Trophoblast cell (in vitro differentiated cells and primary cell): ENCODE measurements around the gene CDCP1.

ENCODE experiments used
- DNase-seq, 2 donors: peaks; one replicate each; pipeline ENCODE4 v3.0.0-alpha.2; 2016
- H2AFZ ChIP-seq: 2 replicates; pipeline ENCODE4 v1.6.1; 2013; ENCODE audit warnings: low read length, moderate library complexity, mild to moderate bottlenecking; ENCODE audit not compliant: insufficient read depth, poor library complexity
- H2AK5ac ChIP-seq: 2 replicates; pipeline ENCODE4 v1.6.1; 2013; ENCODE audit warnings: mild to moderate bottlenecking, low read length
- H2BK120ac ChIP-seq: 2 replicates; pipeline ENCODE4 v1.6.1; 2013; ENCODE audit warnings: low read length, mild to moderate bottlenecking, moderate library complexity; ENCODE audit not compliant: insufficient read depth, poor library complexity
- H2BK12ac ChIP-seq: 2 replicates; pipeline ENCODE4 v1.6.1; 2013; ENCODE audit warnings: mild to moderate bottlenecking, low read length, moderate library complexity
- H2BK5ac ChIP-seq: 2 replicates; pipeline ENCODE4 v1.6.1; 2013; ENCODE audit warnings: low read length, low read depth, moderate library complexity, mild to moderate bottlenecking; ENCODE audit not compliant: poor library complexity
- H3K14ac ChIP-seq: 2 replicates; pipeline ENCODE4 v1.6.1; 2013; ENCODE audit warnings: mild to moderate bottlenecking, low read length
- H3K18ac ChIP-seq: 2 replicates; pipeline ENCODE4 v1.6.1; 2013; ENCODE audit warnings: mild to moderate bottlenecking, low read length
- H3K23ac ChIP-seq: 2 replicates; pipeline ENCODE4 v1.6.1; 2013; ENCODE audit warnings: low read length
- H3K27ac ChIP-seq: 2 replicates; pipeline ENCODE4 v1.5.1; 2013; ENCODE audit warnings: low read depth, mild to moderate bottlenecking, inconsistent platforms, low read length, moderate library complexity
- H3K27me3 ChIP-seq: 2 replicates; pipeline ENCODE4 v1.6.1; 2013; ENCODE audit warnings: inconsistent platforms, mild to moderate bottlenecking, low read length, moderate library complexity; ENCODE audit not compliant: insufficient read depth
- H3K36me3 ChIP-seq, 2 experiments: 1 replicate in 1 of 2; 2 replicates in 1 of 2; pipeline ENCODE4 v1.6.1; 2013; ENCODE audit warnings: low read length in 2 of 2, mild to moderate bottlenecking in 2 of 2, moderate library complexity in 1 of 2; ENCODE audit not compliant: insufficient read depth in 2 of 2, control insufficient read depth in 1 of 2
- H3K4ac ChIP-seq: 2 replicates; pipeline ENCODE4 v1.6.1; 2013; ENCODE audit warnings: low read depth, mild to moderate bottlenecking, low read length, moderate library complexity
- H3K4me1 ChIP-seq, 2 experiments: 1 replicate in 1 of 2; 2 replicates in 1 of 2; pipeline ENCODE4 v1.6.1; 2013; ENCODE audit warnings: low read length in 2 of 2, mild to moderate bottlenecking in 2 of 2, moderate library complexity in 1 of 2; ENCODE audit not compliant: insufficient read depth in 2 of 2, control insufficient read depth in 1 of 2
- H3K4me2 ChIP-seq: 2 replicates; pipeline ENCODE4 v1.6.1; 2013; ENCODE audit warnings: inconsistent platforms, mild to moderate bottlenecking, low read length, moderate library complexity
- H3K4me3 ChIP-seq: 2 replicates; pipeline ENCODE4 v1.5.1; 2013; ENCODE audit warnings: mild to moderate bottlenecking, low read depth, low read length, inconsistent platforms
- H3K79me1 ChIP-seq: one replicate; pipeline ENCODE4 v1.6.1; 2013; ENCODE audit warnings: low read length
- H3K79me2 ChIP-seq: 2 replicates; pipeline ENCODE4 v1.6.1; 2013; ENCODE audit warnings: low read length, mild to moderate bottlenecking; ENCODE audit not compliant: control insufficient read depth, insufficient read depth, poor library complexity
- H3K9ac ChIP-seq: 2 replicates; pipeline ENCODE4 v1.6.1; 2013; ENCODE audit warnings: mild to moderate bottlenecking, low read length
- H3K9me3 ChIP-seq: 2 replicates; pipeline ENCODE4 v1.6.1; 2013; ENCODE audit warnings: low read depth, mild to moderate bottlenecking, control low read depth, inconsistent platforms, low read length; ENCODE audit not compliant: insufficient read depth
- H4K12ac ChIP-seq: 2 replicates; pipeline ENCODE4 v1.6.1; 2013; ENCODE audit warnings: low read depth, mild to moderate bottlenecking, low read length, moderate library complexity
- H4K8ac ChIP-seq: 2 replicates; pipeline ENCODE4 v1.6.1; 2013; ENCODE audit warnings: low read depth, mild to moderate bottlenecking, low read length, moderate library complexity
- H4K91ac ChIP-seq: one replicate; pipeline ENCODE4 v1.6.1; 2013; ENCODE audit warnings: low read depth, mild to moderate bottlenecking, low read length, moderate library complexity
- WGBS: extraction: QIAGEN DNeasy Blood & Tissue Kit; methylation state at CpG from one replicate; pipeline ENCODE4 v1.1.7; 2013; ENCODE audit warnings: missing lambda C conversion rate; ENCODE audit not compliant: insufficient read length, insufficient coverage; ENCODE audit errors: extremely low coverage; 5-methylcytosine and 5-hydroxymethylcytosine counted together

The CDCP1 gene

DNA sequence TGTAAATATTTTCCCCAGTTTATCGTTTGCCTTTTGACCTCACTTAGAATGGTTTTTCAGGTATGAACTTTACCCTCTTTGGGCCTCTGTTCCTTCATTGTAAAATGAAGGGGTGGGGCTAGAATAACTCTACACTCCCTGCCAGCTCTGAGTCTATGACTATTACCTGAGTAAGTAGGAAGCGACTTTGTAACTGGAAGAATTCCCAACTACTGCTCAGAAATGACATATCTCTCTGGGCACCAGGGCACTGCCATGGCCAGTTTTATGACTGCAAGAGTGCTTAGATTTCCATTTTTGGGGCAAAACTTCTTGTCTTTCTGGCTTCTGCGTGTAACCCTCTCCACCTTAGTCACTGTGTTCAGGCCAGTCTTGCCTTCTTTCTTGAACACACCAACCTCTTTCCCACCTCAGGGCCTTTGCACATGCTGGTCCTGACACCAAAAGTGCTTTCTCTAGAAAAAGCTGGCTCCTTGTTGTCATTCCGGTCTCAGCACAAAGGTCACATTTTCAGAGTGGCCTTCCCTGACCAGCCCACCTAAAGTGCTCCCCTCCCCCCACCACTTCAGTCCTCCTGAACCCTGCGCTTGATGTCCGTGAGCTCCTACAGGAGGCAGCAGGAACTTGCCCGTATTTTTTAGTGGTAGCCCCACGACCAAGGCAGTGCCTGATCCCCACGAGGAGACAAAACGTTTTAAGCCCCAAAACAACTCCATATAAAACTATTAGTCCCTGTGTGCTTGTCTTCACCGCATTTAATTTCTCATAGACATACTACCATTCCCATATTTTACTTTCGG lies 25.6 kb downstream of the CDCP1 start:
- no peak for DNase-seq
- peaks cover 2 to 5% of the 10 kb centered on the region in 2 experiments for H3K4me1 ChIP-seq
- no peaks in the 10 kb centered on the region for H3K36me3 ChIP-seq
- no peaks in the 10 kb centered on the region for H3K27me3 ChIP-seq
- no peak overlapping the region for H2AK5ac ChIP-seq
- H2BK12ac ChIP-seq: no peak overlapping the region
- H3K4me3 ChIP-seq: no peak overlapping the region
- H3K4me2 ChIP-seq: no peak overlapping the region
- no peak overlapping the region for H3K14ac ChIP-seq
- H3K79me2 ChIP-seq: no peaks in the 10 kb centered on the region
- H3K79me1 ChIP-seq: no peaks in the 10 kb centered on the region
- no peak overlapping the region for H3K27ac ChIP-seq
- no peak overlapping the region for H2AFZ ChIP-seq
- peaks cover 2% of the 10 kb centered on the region for H3K9me3 ChIP-seq
- no CpG with 5 or more reads among the region's 12 CpGs for WGBS
- H4K91ac ChIP-seq: no peak overlapping the region
- H2BK5ac ChIP-seq: no peak overlapping the region
- no peak overlapping the region for H4K8ac ChIP-seq
- no peak overlapping the region for H3K23ac ChIP-seq
- H4K12ac ChIP-seq: no peak overlapping the region
- H3K9ac ChIP-seq: no peak overlapping the region
- no peak overlapping the region for H3K18ac ChIP-seq
- H2BK120ac ChIP-seq: no peak overlapping the region
- no peak overlapping the region for H3K4ac ChIP-seq

GRCh38 chr3:45119824-45120358 lies 26.3 kb downstream of the CDCP1 start:
- H3K4me3 ChIP-seq: no peak overlapping the region
- no peak overlapping the region for H3K18ac ChIP-seq
- no peak overlapping the region for H4K8ac ChIP-seq
- no peak overlapping the region for H2BK12ac ChIP-seq
- no peak overlapping the region for H3K9ac ChIP-seq
- no CpG with 5 or more reads among the region's 2 CpGs for WGBS
- H3K79me1 ChIP-seq: no peaks in the 10 kb centered on the region
- no peak overlapping the region for H2BK120ac ChIP-seq
- H4K12ac ChIP-seq: no peak overlapping the region
- no peak for DNase-seq
- H3K4me1 ChIP-seq: peaks cover 2 to 5% of the 10 kb centered on the region in 2 experiments
- H3K14ac ChIP-seq: no peak overlapping the region
- no peak overlapping the region for H3K27ac ChIP-seq
- no peak overlapping the region for H3K4ac ChIP-seq
- H2AFZ ChIP-seq: no peak overlapping the region
- H3K4me2 ChIP-seq: no peak overlapping the region
- H2BK5ac ChIP-seq: no peak overlapping the region
- no peak overlapping the region for H4K91ac ChIP-seq
- H3K9me3 ChIP-seq: peaks cover 2% of the 10 kb centered on the region
- no peak overlapping the region for H3K23ac ChIP-seq
- H3K36me3 ChIP-seq: no peaks in the 10 kb centered on the region
- no peak overlapping the region for H2AK5ac ChIP-seq
- H3K27me3 ChIP-seq: no peaks in the 10 kb centered on the region
- no peaks in the 10 kb centered on the region for H3K79me2 ChIP-seq

GRCh38 chr3:45119376-45119775 lies 26.8 kb downstream of the CDCP1 start:
- H3K9me3 ChIP-seq: peaks cover 2% of the 10 kb centered on the region
- H3K4ac ChIP-seq: no peak overlapping the region
- H3K4me1 ChIP-seq: peaks cover 2% of the 10 kb centered on the region in 2 experiments
- H2BK120ac ChIP-seq: no peak overlapping the region
- H3K4me3 ChIP-seq: no peak overlapping the region
- no peaks in the 10 kb centered on the region for H3K36me3 ChIP-seq
- no peak overlapping the region for H4K91ac ChIP-seq
- no CpG with 5 or more reads among the region's 4 CpGs for WGBS
- no peak overlapping the region for H3K23ac ChIP-seq
- no peak overlapping the region for H4K12ac ChIP-seq
- H2AFZ ChIP-seq: no peak overlapping the region
- H3K18ac ChIP-seq: no peak overlapping the region
- no peak overlapping the region for H2AK5ac ChIP-seq
- no peak overlapping the region for H2BK12ac ChIP-seq
- no peak overlapping the region for H2BK5ac ChIP-seq
- no peaks in the 10 kb centered on the region for H3K79me1 ChIP-seq
- no peak overlapping the region for H3K14ac ChIP-seq
- H3K9ac ChIP-seq: no peak overlapping the region
- no peaks in the 10 kb centered on the region for H3K27me3 ChIP-seq
- no peak for DNase-seq
- no peak overlapping the region for H4K8ac ChIP-seq
- H3K27ac ChIP-seq: no peak overlapping the region
- H3K4me2 ChIP-seq: no peak overlapping the region
- H3K79me2 ChIP-seq: no peaks in the 10 kb centered on the region

- H3K4me3 ChIP-seq: no peak overlapping the region
- no CpG with 5 or more reads among the region's 2 CpGs for WGBS
- H3K79me1 ChIP-seq: no peaks in the 10 kb centered on the region
- H2BK12ac ChIP-seq: no peak overlapping the region
- H3K4ac ChIP-seq: no peak overlapping the region
- H2AFZ ChIP-seq: no peak overlapping the region
- H4K8ac ChIP-seq: no peak overlapping the region
- no peak overlapping the region for H3K9ac ChIP-seq
- H4K91ac ChIP-seq: no peak overlapping the region
- H2BK120ac ChIP-seq: no peak overlapping the region
- no peak overlapping the region for H3K27ac ChIP-seq
- peaks cover 2% of the 10 kb centered on the region for H3K9me3 ChIP-seq
- H3K23ac ChIP-seq: no peak overlapping the region
- H2AK5ac ChIP-seq: no peak overlapping the region
- no peak overlapping the region for H2BK5ac ChIP-seq
- H3K36me3 ChIP-seq: no peaks in the 10 kb centered on the region
- H3K4me2 ChIP-seq: no peak overlapping the region
- H3K18ac ChIP-seq: no peak overlapping the region
- H3K4me1 ChIP-seq: peaks cover 0 to 2% of the 10 kb centered on the region in 2 experiments
- no peaks in the 10 kb centered on the region for H3K79me2 ChIP-seq
- no peak overlapping the region for H4K12ac ChIP-seq
- DNase-seq: no peak
- H3K14ac ChIP-seq: no peak overlapping the region
- no peaks in the 10 kb centered on the region for H3K27me3 ChIP-seq
Measured at GRCh38 chr3:45118615-45119071, 27.5 kb downstream of the CDCP1 start.
